HFFc6 (cell line): ENCODE data around the gene TAX1BP3. TPM values are rescaled to one million over a fixed set of nuclear protein-coding genes. Genes with fewer than 3 reads are reported as not detected.

Source experiments
- DNase-seq: peaks from one replicate; pipeline ENCODE4 v3.0.0-alpha.2; 2018
- H3K27ac Mint-ChIP-seq: 2 replicates; pipeline ENCODE4 v1.8.0; 2020; ENCODE audit warnings: mild to moderate bottlenecking, mixed read lengths
- H3K27me3 Mint-ChIP-seq: 2 replicates; pipeline ENCODE4 v1.8.0; 2021; ENCODE audit warnings: mild to moderate bottlenecking, moderate library complexity, mixed read lengths; ENCODE audit not compliant: insufficient read depth
- H3K36me3 Mint-ChIP-seq: 2 replicates; pipeline ENCODE4 v1.8.0; 2021; ENCODE audit warnings: low read depth, mixed read lengths
- H3K4me1 Mint-ChIP-seq: 2 replicates; pipeline ENCODE4 v1.8.0; 2020; ENCODE audit warnings: low read depth, mixed read lengths
- H3K4me3 Mint-ChIP-seq: 2 replicates; pipeline ENCODE4 v1.8.0; 2020; ENCODE audit warnings: mild to moderate bottlenecking, moderate library complexity, mixed read lengths
- H3K9me3 Mint-ChIP-seq: 2 replicates; pipeline ENCODE4 v1.8.0; 2020; ENCODE audit warnings: mild to moderate bottlenecking, mixed read lengths
- total RNA-seq, 6 experiments: library from RNA; stranded (reverse); fragmentation: NEBNext Ultra II Directional; extraction: Animal tissue kit (Norgen Biotek cat#: 25700); gene quantifications; 2 replicates in 1 of 6; 3 replicates in 5 of 6; pipeline ENCODE4 v1.2.3, GENCODE V29; 2021
- TF ChIP-seq, protein P1 (sequence below): fragments of 200-600 bp; sonication (generic); IDR thresholded peaks from 2 replicates; pipeline ENCODE4 v1.5.0; 2021; ENCODE audit warnings: antibody characterized with exemption, mild to moderate bottlenecking

The TAX1BP3 gene
- total RNA-seq, 6 experiments from 2014 or later, result 289 to 336 (median 313) TPM

DNA sequence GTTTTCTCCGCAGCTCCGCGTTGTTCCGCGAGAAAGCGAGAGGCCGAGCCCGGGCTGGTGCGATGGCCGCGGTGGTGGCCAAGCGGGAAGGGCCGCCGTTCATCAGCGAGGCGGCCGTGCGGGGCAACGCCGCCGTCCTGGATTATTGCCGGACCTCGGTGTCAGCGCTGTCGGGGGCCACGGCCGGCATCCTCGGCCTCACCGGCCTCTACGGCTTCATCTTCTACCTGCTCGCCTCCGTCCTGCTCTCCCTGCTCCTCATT lies 638 bp upstream of the TAX1BP3 start:
- peak overlapping the region; percentile 93 for H3K4me3 Mint-ChIP-seq
- TF ChIP-seq, protein P1, sequence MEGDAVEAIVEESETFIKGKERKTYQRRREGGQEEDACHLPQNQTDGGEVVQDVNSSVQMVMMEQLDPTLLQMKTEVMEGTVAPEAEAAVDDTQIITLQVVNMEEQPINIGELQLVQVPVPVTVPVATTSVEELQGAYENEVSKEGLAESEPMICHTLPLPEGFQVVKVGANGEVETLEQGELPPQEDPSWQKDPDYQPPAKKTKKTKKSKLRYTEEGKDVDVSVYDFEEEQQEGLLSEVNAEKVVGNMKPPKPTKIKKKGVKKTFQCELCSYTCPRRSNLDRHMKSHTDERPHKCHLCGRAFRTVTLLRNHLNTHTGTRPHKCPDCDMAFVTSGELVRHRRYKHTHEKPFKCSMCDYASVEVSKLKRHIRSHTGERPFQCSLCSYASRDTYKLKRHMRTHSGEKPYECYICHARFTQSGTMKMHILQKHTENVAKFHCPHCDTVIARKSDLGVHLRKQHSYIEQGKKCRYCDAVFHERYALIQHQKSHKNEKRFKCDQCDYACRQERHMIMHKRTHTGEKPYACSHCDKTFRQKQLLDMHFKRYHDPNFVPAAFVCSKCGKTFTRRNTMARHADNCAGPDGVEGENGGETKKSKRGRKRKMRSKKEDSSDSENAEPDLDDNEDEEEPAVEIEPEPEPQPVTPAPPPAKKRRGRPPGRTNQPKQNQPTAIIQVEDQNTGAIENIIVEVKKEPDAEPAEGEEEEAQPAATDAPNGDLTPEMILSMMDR, result no peak
- peaks cover 3% of the 10 kb centered on the region; the same call in 1 of the 2 replicates for H3K27me3 Mint-ChIP-seq
- DNase-seq, result no peak
- H3K27ac Mint-ChIP-seq, result peak overlapping the region; percentile 85
- H3K4me1 Mint-ChIP-seq, result peaks cover 27% of the 10 kb centered on the region
- H3K9me3 Mint-ChIP-seq, result no peaks in the 10 kb centered on the region
- H3K36me3 Mint-ChIP-seq, result peaks cover 30% of the 10 kb centered on the region

- DNase-seq, result peak; percentile 91
- peak overlapping the region; percentile 93 for H3K4me3 Mint-ChIP-seq
- no peaks in the 10 kb centered on the region for H3K9me3 Mint-ChIP-seq
- TF ChIP-seq, protein P1, result peak; percentile 49; the same call in 1 of the 2 replicates
- H3K4me1 Mint-ChIP-seq, result peaks cover 27% of the 10 kb centered on the region
- H3K27me3 Mint-ChIP-seq, result peaks cover 6% of the 10 kb centered on the region; the same call in 1 of the 2 replicates
- H3K27ac Mint-ChIP-seq, result peak overlapping the region; percentile 88
- H3K36me3 Mint-ChIP-seq, result peaks cover 30% of the 10 kb centered on the region
Observed at GRCh38 chr17:3667366-3668278, 756 bp downstream of the TAX1BP3 start.

DNA sequence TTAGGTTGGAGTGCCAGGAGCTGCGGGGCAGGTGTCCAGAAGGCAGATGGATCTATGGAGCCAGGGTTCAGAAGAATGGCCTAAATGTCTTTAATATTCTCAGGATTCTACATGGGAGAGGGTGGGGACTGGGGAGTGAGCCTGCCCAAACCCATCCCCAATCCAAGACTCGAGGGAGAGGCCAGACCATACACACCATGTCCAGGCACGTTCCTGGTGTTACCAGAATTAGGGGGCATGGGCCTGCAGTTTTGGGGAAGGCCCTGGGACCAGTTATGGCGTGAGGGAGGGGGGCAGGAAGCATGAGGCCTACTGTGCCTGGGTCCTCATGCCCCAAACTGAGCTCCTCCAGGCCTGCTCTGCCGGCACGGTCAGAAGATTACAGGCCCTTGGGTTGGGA lies 1.9 kb downstream of the TAX1BP3 start:
- H3K27me3 Mint-ChIP-seq, result peaks cover 6% of the 10 kb centered on the region; the same call in 1 of the 2 replicates
- TF ChIP-seq, protein P1, result no peak
- peaks cover 27% of the 10 kb centered on the region for H3K4me1 Mint-ChIP-seq
- no peaks in the 10 kb centered on the region for H3K9me3 Mint-ChIP-seq
- H3K27ac Mint-ChIP-seq, result peak overlapping the region; percentile 66
- H3K4me3 Mint-ChIP-seq, result peak overlapping the region; percentile 93
- no peak for DNase-seq
- H3K36me3 Mint-ChIP-seq, result peaks cover 30% of the 10 kb centered on the region

- Mint-ChIP-seq H3K4me1 (peaks cover 27% of the 10 kb centered on the region), H3K4me3 (peak overlapping the region; percentile 93)
- no peak for DNase-seq
Observed at GRCh38 chr17:3665834-3666233, 2.5 kb downstream of the TAX1BP3 start.

GRCh38 chr17:3663102-3664011 lies 5.0 kb downstream of the TAX1BP3 start:
- H3K36me3 Mint-ChIP-seq, result peaks cover 23% of the 10 kb centered on the region
- peaks cover 8% of the 10 kb centered on the region for H3K27me3 Mint-ChIP-seq
- no peaks in the 10 kb centered on the region for H3K9me3 Mint-ChIP-seq
- no peak overlapping the region; the same call in 1 of the 2 replicates for H3K27ac Mint-ChIP-seq
- TF ChIP-seq, protein P1, result no peak
- DNase-seq, result no peak
- H3K4me3 Mint-ChIP-seq, result no peak overlapping the region
- peaks cover 36% of the 10 kb centered on the region for H3K4me1 Mint-ChIP-seq

More at GRCh38 chr17:3665834-3666233, 2.5 kb downstream of the TAX1BP3 start:
- H3K27me3 Mint-ChIP-seq, result peaks cover 6% of the 10 kb centered on the region; the same call in 1 of the 2 replicates
- H3K9me3 Mint-ChIP-seq, result no peaks in the 10 kb centered on the region
- H3K27ac Mint-ChIP-seq, result peak overlapping the region; percentile 66
- TF ChIP-seq, protein P1, result no peak
- H3K36me3 Mint-ChIP-seq, result peaks cover 30% of the 10 kb centered on the region
